LoVo (cell line): Measurements from ENCODE around the gene KPRP.

Experiments used
- DNase-seq: peaks from one replicate; pipeline ENCODE4 v3.0.0-alpha.2; 2016; ENCODE audit warnings: low spot score

Gene KPRP

GRCh38 chr1:152774875-152775274 is 17.1 kb downstream of the KPRP start, which contains the start of gene LCE1F:
Gene LCE1F, plus strand, starts transcription at chr1:152775140. Its CDS starts 1,232 bp downstream, at chr1:152776372.
- DNase-seq, result no peak

DNA sequence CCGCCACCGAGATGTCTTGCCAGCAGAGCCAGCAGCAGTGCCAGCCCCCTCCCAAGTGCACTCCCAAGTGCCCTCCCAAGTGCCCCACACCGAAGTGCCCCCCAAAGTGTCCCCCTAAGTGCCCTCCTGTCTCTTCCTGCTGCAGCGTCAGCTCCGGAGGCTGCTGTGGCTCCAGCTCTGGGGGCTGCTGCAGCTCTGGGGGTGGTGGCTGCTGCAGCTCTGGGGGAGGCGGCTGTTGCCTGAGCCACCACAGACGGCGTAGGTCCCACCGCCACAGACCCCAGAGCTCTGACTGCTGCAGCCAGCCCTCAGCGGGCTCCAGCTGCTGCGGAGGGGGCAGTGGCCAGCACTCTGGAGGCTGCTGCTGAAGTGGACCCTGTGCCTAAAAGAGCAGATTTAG is 18.5 kb downstream of the KPRP start:
- DNase-seq, result no peak

- DNase-seq, result no peak
Observed at GRCh38 chr1:152777510-152778137, 19.8 kb downstream of the KPRP start.

- no peak for DNase-seq
Observed at GRCh38 chr1:152783095-152783494, 25.3 kb downstream of the KPRP start.

DNA sequence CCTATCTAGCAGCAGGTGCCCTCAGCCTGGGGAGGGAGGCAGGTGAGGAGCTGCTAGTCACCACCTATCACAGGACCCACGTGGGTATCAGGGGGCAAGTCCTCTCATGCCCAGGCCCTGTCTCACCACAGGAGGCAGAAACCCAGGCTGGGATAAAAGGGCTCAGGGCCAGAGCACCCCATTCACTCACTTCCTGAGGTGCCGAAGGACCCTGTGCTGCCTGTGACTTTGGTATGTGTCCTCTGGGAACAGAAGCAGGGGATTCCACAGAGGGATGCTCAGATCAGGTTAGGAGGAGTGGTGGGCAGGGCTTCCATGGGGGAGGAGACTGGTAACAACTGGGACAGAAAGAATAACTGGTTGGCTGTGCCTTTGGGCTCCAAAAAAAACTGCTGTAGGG is 28.3 kb downstream of the KPRP start, which contains the start of gene LCE1E:
Gene LCE1E, plus strand, starts transcription at position 181 of the 400 bp plus-strand sequence. CDS start 1,043 bp downstream, outside the sequence.
- peak; percentile 6 for DNase-seq

DNA sequence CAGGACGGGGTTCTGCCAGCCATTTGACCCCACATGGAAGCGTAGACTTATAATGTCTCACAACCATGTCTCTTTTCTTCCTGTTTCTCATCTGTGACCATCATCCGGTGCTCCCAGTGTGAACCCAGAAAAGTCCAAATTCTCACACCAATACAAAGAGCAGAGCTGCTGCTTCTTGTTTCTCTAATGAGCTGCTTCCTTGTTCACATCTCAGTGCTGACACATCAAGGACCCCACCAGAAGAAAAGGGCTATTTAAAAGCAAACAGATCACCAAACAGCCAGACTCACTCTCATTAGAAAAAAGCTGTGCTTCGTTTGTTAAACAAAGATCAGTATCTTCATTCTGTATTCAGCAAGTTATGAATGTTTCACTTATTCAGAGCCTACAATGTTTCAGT is 37.9 kb downstream of the KPRP start:
- DNase-seq, result no peak

DNA sequence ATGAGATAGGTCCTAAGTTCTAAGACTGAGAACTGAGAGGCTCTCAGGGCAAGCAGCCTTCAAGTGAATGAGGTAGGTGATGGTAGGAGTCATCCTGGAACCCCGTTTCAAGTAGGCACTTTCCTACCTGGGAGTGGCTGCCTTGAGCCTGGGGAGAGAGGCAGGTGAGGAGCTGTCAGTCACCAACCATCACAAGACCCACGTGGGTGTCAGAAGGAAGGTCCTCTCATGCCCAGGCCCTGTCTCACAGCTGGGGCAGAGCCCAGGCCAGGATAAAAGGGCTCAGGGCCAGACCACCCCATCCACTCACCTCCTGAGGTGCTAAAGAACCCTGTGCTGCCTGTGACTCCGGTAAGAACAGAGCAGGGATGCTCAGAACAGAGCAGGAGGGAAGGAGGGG is 38.6 kb downstream of the KPRP start, which contains the start of gene LCE1D:
Gene LCE1D, plus strand, starts transcription at position 301 of the 400 bp plus-strand sequence. CDS start 1,074 bp downstream, outside the sequence.
- DNase-seq, result no peak

DNA sequence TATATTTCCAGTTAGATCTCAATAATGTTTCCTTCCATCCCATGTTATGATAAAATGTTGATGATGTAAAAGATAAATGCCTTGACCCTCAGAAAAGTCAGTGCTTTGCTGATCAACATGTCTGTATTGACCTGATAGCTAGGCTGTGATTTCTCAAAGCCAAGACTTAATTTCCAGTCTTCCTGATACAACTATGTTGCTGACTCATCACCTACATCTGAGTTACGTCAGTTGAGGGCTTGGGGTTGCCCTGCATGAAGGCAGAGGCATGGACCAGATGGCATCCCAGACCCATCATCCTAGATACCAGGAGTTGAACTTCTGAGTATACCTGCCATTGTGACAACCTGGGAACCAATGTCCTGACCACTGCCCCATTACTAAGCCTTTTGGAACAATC is 43.5 kb downstream of the KPRP start:
- DNase-seq, result no peak

GRCh38 chr1:152806576-152806975 is 48.8 kb downstream of the KPRP start, which contains the start of gene LCE1C:
Gene LCE1C, minus strand, starts transcription at chr1:152806651. Its CDS starts 1,173 bp downstream, at chr1:152805478.
- DNase-seq, result no peak

DNA sequence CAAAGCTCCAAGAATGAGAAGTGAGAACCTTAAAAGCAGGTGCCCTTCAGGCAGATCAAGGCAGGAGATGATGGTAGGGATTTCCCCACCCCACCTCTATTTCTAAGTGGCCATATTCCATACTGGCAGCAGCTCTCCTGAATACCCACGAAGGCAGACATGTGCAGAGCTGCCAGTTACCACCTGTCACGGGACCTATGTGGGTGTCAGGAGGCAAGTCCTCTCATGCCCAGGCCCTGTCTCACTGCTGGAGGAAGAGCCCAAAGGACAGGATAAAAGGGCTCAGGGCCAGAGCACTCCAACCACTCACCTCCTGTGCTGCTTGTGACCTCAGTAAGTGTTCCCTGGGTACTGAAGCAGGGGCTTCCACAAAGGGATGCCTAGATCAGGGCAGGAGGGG is 53.2 kb downstream of the KPRP start:
- no peak for DNase-seq
